IMR-90 (cell line): ENCODE measurements around the gene SASH1. TPM values are rescaled to one million over a fixed set of nuclear protein-coding genes. Genes with fewer than 3 reads are reported as not detected.

Source experiments
- ATAC-seq: fragments of 200-7000 bp; cut with Tn5 transposase; 2 replicates; pipeline ENCODE4 v1.9.1; 2020; ENCODE audit warnings: low read depth, mild to moderate bottlenecking, moderate library complexity
- BruUV-seq: library from RNA; stranded (reverse); fragments of 400-500 nt; replicated peaks from 2 replicates; lab custom pipeline; 2021; lab: Mats Ljungman, UMichigan
- CTCF ChIA-PET: fragments of 300-600 bp; formaldehyde crosslinking; extraction: SDS; loops from one replicate; lab custom pipeline; 2021; ENCODE audit warnings: antibody characterized with exemption; lab: Yijun Ruan, JAX
- POLR2A ChIA-PET: fragments of 300-600 bp; sonication (Branson Sonifier 250); formaldehyde crosslinking; loops from one replicate; lab custom pipeline; 2022; ENCODE audit warnings: antibody characterized with exemption; ENCODE audit not compliant: unreplicated experiment; lab: Charles Lee
- DNase-seq: peaks from one replicate; pipeline ENCODE4 v3.0.0; 2013
- H2AFZ ChIP-seq: replicated peaks from 2 replicates; pipeline ENCODE3; 2013; ENCODE audit warnings: low read length, mild to moderate bottlenecking; ENCODE audit not compliant: poor library complexity
- H2AK5ac ChIP-seq: 2 replicates; pipeline ENCODE4 v1.6.1; 2013; ENCODE audit warnings: low read depth, low read length, inconsistent platforms
- H2AK9ac ChIP-seq: replicated peaks from 2 replicates; pipeline ENCODE3; 2013; ENCODE audit warnings: mild to moderate bottlenecking, low read depth, low read length, moderate library complexity; ENCODE audit not compliant: poor library complexity
- H2BK120ac ChIP-seq: 2 replicates; pipeline ENCODE4 v1.6.1; 2013; ENCODE audit warnings: low read depth, low read length, inconsistent platforms
- H2BK15ac ChIP-seq: 3 replicates; pipeline ENCODE4 v1.6.1; 2013; ENCODE audit warnings: low read depth, low read length, inconsistent platforms
- H2BK20ac ChIP-seq: 2 replicates; pipeline ENCODE4 v1.6.1; 2013; ENCODE audit warnings: low read depth, mild to moderate bottlenecking, inconsistent platforms, low read length, moderate library complexity
- H2BK5ac ChIP-seq: 2 replicates; pipeline ENCODE4 v1.6.1; 2013; ENCODE audit warnings: mild to moderate bottlenecking, low read depth, low read length, inconsistent platforms; ENCODE audit not compliant: poor library complexity, severe bottlenecking
- H3K14ac ChIP-seq: replicated peaks from 2 replicates; pipeline ENCODE4 v1.6.1; 2013; ENCODE audit warnings: low read depth, low read length, inconsistent platforms
- H3K18ac ChIP-seq: 2 replicates; pipeline ENCODE4 v1.6.1; 2013; ENCODE audit warnings: low read depth, low read length, control low read depth
- H3K23ac ChIP-seq: 2 replicates; pipeline ENCODE4 v1.6.1; 2013; ENCODE audit warnings: low read depth, low read length, inconsistent platforms
- H3K27ac ChIP-seq: 2 replicates; pipeline ENCODE4 v1.5.1; 2013; ENCODE audit warnings: mild to moderate bottlenecking, control low read depth, low read length; ENCODE audit not compliant: insufficient read depth
- H3K27me3 ChIP-seq: 2 replicates; pipeline ENCODE4 v1.6.1; 2013; ENCODE audit warnings: low read length; ENCODE audit not compliant: control insufficient read depth, insufficient read depth
- H3K36me3 ChIP-seq: 2 replicates; pipeline ENCODE4 v1.6.1; 2013; ENCODE audit warnings: low read length, mixed read lengths; ENCODE audit not compliant: control insufficient read depth, insufficient read depth
- H3K4ac ChIP-seq: 2 replicates; pipeline ENCODE4 v1.6.1; 2013; ENCODE audit warnings: low read depth, low read length, inconsistent platforms
- H3K4me1 ChIP-seq: 2 replicates; pipeline ENCODE4 v1.6.1; 2013; ENCODE audit warnings: low read length, mixed read lengths; ENCODE audit not compliant: control insufficient read depth, insufficient read depth
- H3K4me2 ChIP-seq: 2 replicates; pipeline ENCODE4 v1.6.1; 2013; ENCODE audit warnings: low read depth, mild to moderate bottlenecking, control low read depth, low read length, moderate library complexity
- H3K4me3 ChIP-seq: 2 replicates; pipeline ENCODE4 v1.5.1; 2013; ENCODE audit warnings: low read depth, mild to moderate bottlenecking, control low read depth, low read length, moderate library complexity; ENCODE audit not compliant: insufficient read depth
- H3K56ac ChIP-seq: 2 replicates; pipeline ENCODE4 v1.6.1; 2013; ENCODE audit warnings: low read length, inconsistent platforms; ENCODE audit not compliant: insufficient read depth; ENCODE audit errors: extremely low read depth
- H3K79me1 ChIP-seq, 2 experiments: 2 replicates each; pipeline ENCODE4 v1.6.1; 2013; ENCODE audit warnings: low read length in 2 of 2, inconsistent platforms in 1 of 2, low read depth in 1 of 2
- H3K9ac ChIP-seq: 2 replicates; pipeline ENCODE4 v1.6.1; 2013; ENCODE audit warnings: low read depth, low read length, control low read depth
- H3K9me1 ChIP-seq: 2 replicates; pipeline ENCODE4 v1.6.1; 2013; ENCODE audit warnings: low read length, inconsistent platforms; ENCODE audit not compliant: insufficient read depth
- H3K9me3 ChIP-seq: 2 replicates; pipeline ENCODE4 v1.6.1; 2013; ENCODE audit warnings: low read length; ENCODE audit not compliant: control insufficient read depth, insufficient read depth
- H4K20me1 ChIP-seq: 2 replicates; pipeline ENCODE4 v1.6.1; 2013; ENCODE audit warnings: low read length, inconsistent platforms; ENCODE audit not compliant: insufficient read depth
- H4K5ac ChIP-seq: 2 replicates; pipeline ENCODE4 v1.6.1; 2013; ENCODE audit warnings: mild to moderate bottlenecking, low read depth, low read length, control low read depth
- H4K8ac ChIP-seq, 2 experiments: 2 replicates each; pipeline ENCODE4 v1.6.1; 2013; ENCODE audit warnings: low read depth in 2 of 2, low read length in 2 of 2, control low read depth in 1 of 2, inconsistent platforms in 1 of 2
- H4K91ac ChIP-seq: 2 replicates; pipeline ENCODE4 v1.6.1; 2013; ENCODE audit warnings: low read depth, low read length, inconsistent platforms; ENCODE audit not compliant: insufficient read depth
- BHLHE40 ChIP-seq: fragments of 150-350 bp; IDR thresholded peaks from 2 replicates; pipeline ENCODE4 v1.6.1; 2016; ENCODE audit warnings: mild to moderate bottlenecking, low read depth, low read length
- CHD1 ChIP-seq: IDR thresholded peaks from 2 replicates; pipeline ENCODE4 v1.6.1; 2012; ENCODE audit warnings: low read depth, low read length, improper control_type of control experiment
- ELK1 ChIP-seq: fragments of 150-350 bp; IDR thresholded peaks from 2 replicates; pipeline ENCODE4 v1.6.1; 2016; ENCODE audit warnings: low read depth, mild to moderate bottlenecking, low read length, moderate library complexity, borderline replicate concordance
- MAFK ChIP-seq: IDR thresholded peaks from 2 replicates; pipeline ENCODE4 v1.6.1; 2012; ENCODE audit warnings: low read depth, low read length, improper control_type of control experiment
- MXI1 ChIP-seq: IDR thresholded peaks from 2 replicates; pipeline ENCODE4 v1.6.1; 2012; ENCODE audit warnings: low read depth, mild to moderate bottlenecking, low read length, moderate library complexity, borderline replicate concordance
- NFE2L2 ChIP-seq: fragments of 150-350 bp; IDR thresholded peaks from 2 replicates; pipeline ENCODE4 v1.6.1; 2016; ENCODE audit warnings: low read depth, mild to moderate bottlenecking, low read length
- POLR2A ChIP-seq: IDR thresholded peaks from 2 replicates; pipeline ENCODE4 v1.6.1; 2012; ENCODE audit warnings: mild to moderate bottlenecking, low read depth, low read length
- RAD21 ChIP-seq: IDR thresholded peaks from 2 replicates; pipeline ENCODE4 v1.6.1; 2012; ENCODE audit warnings: low read length, improper control_type of control experiment
- RCOR1 ChIP-seq: IDR thresholded peaks from 2 replicates; pipeline ENCODE4 v1.6.1; 2012; ENCODE audit warnings: mild to moderate bottlenecking, low read length, improper control_type of control experiment; ENCODE audit not compliant: insufficient replicate concordance
- RFX5 ChIP-seq: IDR thresholded peaks from 2 replicates; pipeline ENCODE4 v1.8.0; 2012; ENCODE audit warnings: low read depth, mild to moderate bottlenecking, low read length, moderate library complexity
- USF2 ChIP-seq: fragments of 150-350 bp; IDR thresholded peaks from 2 replicates; pipeline ENCODE4 v1.6.1; 2017; ENCODE audit warnings: mild to moderate bottlenecking, antibody characterized with exemption, low read length, low read depth
- WGBS, 2 experiments: methylation state at CpG; one replicate each; pipeline versions ENCODE4 v1.1.5 to v1.1.7; 2013; ENCODE audit warnings: missing lambda C conversion rate in 2 of 2; ENCODE audit not compliant: insufficient read length in 1 of 2; ENCODE audit errors: extremely low coverage in 2 of 2; 5-methylcytosine and 5-hydroxymethylcytosine counted together
- dilution Hi-C: fragments of 300-500 bp; cut with HindIII; formaldehyde crosslinking; loops from one replicate; pipeline ENCODE4 v1.14.3; 2018; ENCODE audit warnings: low sequenced_read_pairs; ENCODE audit not compliant: unreplicated experiment
- in situ Hi-C: fragments of 300-500 bp; cut with MboI; formaldehyde crosslinking; loops from 3 replicates; pipeline ENCODE4 v1.14.3; 2019; ENCODE audit warnings: low sequenced_read_pairs, inconsistent platforms, mixed read lengths
- intact Hi-C: fragments of 100-400 bp; cut with micrococcal nuclease; formaldehyde crosslinking; loops from 2 replicates; pipeline ENCODE4 v1.10.0; 2022
- polyA plus RNA-seq, 3 experiments: library from polyadenylated mRNA; depleted of rRNA; stranded (reverse); fragments of >200 nt; gene quantifications; 2 replicates each; pipeline ENCODE4 v1.2.3, GENCODE V29; 2012; ENCODE audit warnings: low replicate concordance in 1 of 3
- total RNA-seq: library from RNA; depleted of rRNA; stranded (reverse); fragments of >200 nt; gene quantifications from 2 replicates; pipeline ENCODE4 v1.2.3, GENCODE V29; 2012

The SASH1 gene
- total and polyA plus RNA-seq, 2 of the 4 experiments (the other 2 are of a cell fraction) = 11.6 to 16.5 TPM

- H2AK5ac ChIP-seq = no peak overlapping the region
- H3K4me1 ChIP-seq = no peaks in the 10 kb centered on the region
- no peaks in the 10 kb centered on the region for H3K9me1 ChIP-seq
- H4K91ac ChIP-seq = no peak overlapping the region
- intact Hi-C loops (no loop called here), dilution Hi-C loops (no loop called here), in situ Hi-C loops (loop anchor here (10.0 kb wide), 1 partner anchor 841 kb away; no protein-coding TSS in a partner anchor)
- no peak overlapping the region for H2AK9ac ChIP-seq
- H3K4ac ChIP-seq = no peak overlapping the region
- peaks cover 2% of the 10 kb centered on the region; the same call in 1 of the 2 replicates for H3K9me3 ChIP-seq
- no peak overlapping the region for H4K8ac ChIP-seq
- no peak overlapping the region for H3K23ac ChIP-seq
- H3K4me3 ChIP-seq = no peak overlapping the region
- TF ChIP-seq ELK1 = no peak
- TF ChIP-seq POLR2A = no peak
- TF ChIP-seq USF2 = no peak
- TF ChIP-seq RCOR1 = no peak
- no peak for TF ChIP-seq RAD21
- no peak for TF ChIP-seq MXI1
- TF ChIP-seq BHLHE40 = no peak
- no peak for TF ChIP-seq RFX5
- no peak for TF ChIP-seq CHD1
- TF ChIP-seq MAFK = no peak
- TF ChIP-seq NFE2L2 = no peak
- no peak overlapping the region for H2BK5ac ChIP-seq
- H3K9ac ChIP-seq = no peak overlapping the region
- H4K20me1 ChIP-seq = no peaks in the 10 kb centered on the region
- H3K14ac ChIP-seq = no peak overlapping the region
- no peak overlapping the region for H3K56ac ChIP-seq
- ATAC-seq (no peak), DNase-seq (no peak)
- no peaks in the 10 kb centered on the region for H3K27me3 ChIP-seq
- no peak overlapping the region for H3K27ac ChIP-seq
- H3K18ac ChIP-seq = no peak overlapping the region
- no peak overlapping the region for H2BK15ac ChIP-seq
- no peaks in the 10 kb centered on the region for H3K36me3 ChIP-seq
- no peak overlapping the region for H2AFZ ChIP-seq
- H3K79me1 ChIP-seq = no peaks in the 10 kb centered on the region
- ChIA-PET CTCF (no interaction called here), POLR2A (no interaction called here)
- no peak overlapping the region for H2BK20ac ChIP-seq
- H2BK120ac ChIP-seq = no peak overlapping the region
- H3K4me2 ChIP-seq = no peak overlapping the region
- 80% methylated on average over 1 of the region's 5 CpGs; no CpG with 5 or more reads in 1 of the 2 experiments for WGBS, 2 experiments
- BruUV-seq = no TSS peak
- H4K5ac ChIP-seq = no peak overlapping the region
These were observed 241.0 kb downstream of the SASH1 start for GRCh38 chr6:148583631-148584030.
